Hippocampal formation (tissue), 2 donors: ENCODE results near the gene RNF141.

ENCODE experiments used
- DNase-seq, 2 donors: peaks; one replicate each; lab custom pipeline; 2025; lab: John Stamatoyannopoulos, UW

The RNF141 gene

GRCh38 chr11:10561043-10561818, 20.2 kb upstream of the RNF141 start:
- DNase-seq, result no peak

GRCh38 chr11:10558288-10558687, 17.3 kb upstream of the RNF141 start:
- no peak for DNase-seq

DNA sequence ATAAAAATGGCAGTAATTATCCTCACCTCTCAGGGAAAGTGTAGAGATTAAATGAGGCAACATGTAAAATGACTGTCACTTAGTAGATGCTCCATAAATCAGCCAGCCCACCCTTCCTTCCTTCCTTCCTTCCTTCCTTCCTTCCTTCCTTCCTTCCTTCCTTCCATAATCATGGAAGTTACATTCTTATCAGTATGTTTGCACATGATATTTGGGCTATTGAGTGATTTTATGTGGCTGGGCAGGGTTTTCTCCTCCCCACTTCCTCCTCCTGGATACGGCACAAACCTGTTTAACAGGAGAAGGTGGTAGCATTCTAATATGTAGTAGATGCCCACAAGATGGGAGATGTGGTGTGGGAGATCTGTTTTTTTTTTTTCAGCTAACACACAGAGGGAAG, 15.6 kb upstream of the RNF141 start:
- DNase-seq, result no peak

DNA sequence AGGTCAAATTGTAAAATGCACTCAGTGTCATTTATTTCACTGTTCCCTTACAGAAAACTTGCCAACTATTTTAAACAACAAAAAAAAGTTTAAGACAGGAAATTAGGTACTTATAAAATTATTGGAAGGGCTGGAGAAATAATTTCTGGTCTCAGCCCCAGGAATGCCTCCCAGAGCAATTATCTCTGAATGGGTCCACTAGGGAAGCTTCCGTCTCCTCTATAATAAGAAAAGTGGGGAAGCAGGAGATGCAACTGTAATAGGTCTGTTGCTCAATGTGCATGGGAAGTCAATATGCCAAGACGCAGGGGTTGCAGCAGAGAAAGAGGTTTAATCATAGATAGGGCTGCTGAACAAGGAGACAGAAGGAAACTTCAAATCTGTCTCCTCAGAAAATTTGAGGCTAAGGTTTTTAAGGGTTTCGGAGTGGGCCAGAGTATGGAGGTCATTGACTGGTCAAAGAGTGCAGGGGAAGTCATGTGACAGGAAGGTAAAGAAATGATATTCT, 10.9 kb upstream of the RNF141 start:
- DNase-seq, result no peak

GRCh38 chr11:10551290-10551592, 10.3 kb upstream of the RNF141 start:
- DNase-seq, result no peak

DNA sequence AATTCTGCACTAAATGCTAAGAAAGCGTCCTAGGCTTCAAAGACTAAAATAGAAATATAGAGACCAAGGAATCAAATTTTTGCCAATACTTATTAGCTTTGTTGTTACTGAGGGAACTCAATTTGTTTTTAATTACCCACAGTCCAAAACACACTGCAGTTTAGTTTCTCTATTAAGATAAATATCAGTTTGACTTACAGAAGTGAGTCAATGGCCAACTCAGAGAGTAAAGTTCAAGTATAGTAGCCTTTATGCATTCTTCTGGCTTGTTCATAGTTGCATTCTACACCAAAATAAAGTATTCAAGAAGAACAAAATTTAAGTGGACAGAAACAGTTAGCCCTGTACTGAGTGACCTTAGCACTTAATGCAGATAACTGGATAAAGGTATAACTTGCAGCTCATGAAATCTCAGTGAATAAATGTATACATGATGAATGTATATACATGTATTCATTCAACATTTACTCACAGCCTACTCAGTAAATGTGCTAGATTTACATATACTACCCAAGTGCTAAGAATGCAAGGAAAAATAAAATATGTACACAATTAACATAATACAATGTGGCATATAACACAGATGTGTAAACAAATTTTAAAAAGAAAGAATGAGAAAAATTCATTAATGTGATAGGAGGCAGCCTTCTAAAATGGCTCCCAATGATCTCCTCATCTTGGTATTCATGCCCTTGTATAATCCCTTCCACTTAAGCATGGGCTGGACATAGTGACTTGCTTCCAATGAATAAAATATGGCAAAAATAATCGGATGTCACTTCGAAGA, 9.7 kb upstream of the RNF141 start:
- no peak for DNase-seq

GRCh38 chr11:10544491-10545465, 3.8 kb upstream of the RNF141 start:
- DNase-seq, result no peak

GRCh38 chr11:10543782-10544181, 2.8 kb upstream of the RNF141 start:
- no peak for DNase-seq

GRCh38 chr11:10542776-10543175, 1.8 kb upstream of the RNF141 start:
- no peak for DNase-seq

DNA sequence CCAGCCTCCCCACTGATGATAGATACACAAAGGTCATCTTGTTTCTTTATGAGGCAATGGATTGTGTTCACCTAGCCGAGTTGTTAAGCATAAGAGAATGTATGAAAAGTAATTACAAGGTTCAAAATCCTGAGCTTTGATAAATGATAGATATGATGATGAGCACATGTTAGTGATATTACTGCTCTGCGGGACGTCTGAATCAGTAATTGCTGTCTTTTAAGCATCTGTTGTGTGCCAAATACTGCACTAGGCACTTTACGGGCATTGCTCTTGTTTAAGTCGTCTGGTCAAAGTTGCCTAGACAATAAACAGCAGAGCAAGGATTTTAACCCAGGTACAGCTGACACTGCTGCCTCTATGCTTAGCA, 559 bp upstream of the RNF141 start:
- DNase-seq, result no peak

DNA sequence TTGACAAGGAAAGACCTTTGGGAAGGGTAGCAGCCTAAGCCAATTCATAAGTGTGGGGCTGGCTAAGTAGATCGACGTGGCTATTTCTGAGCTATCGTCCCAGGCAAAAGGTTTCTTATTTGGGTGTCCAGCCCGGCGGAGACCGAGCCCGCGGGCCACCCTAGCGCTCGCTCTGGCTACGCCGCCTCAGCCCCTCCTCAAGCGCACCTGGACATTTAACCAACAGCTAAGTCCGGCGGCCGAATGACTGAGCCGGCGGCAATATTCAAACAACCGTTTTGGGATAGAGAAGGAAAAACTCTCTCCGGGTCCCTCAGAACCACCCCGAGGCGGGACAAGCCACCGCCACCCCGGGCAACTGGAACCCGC, 457 bp downstream of the RNF141 start:
- DNase-seq, result peak in 1 of 2 donors; percentile 67

DNA sequence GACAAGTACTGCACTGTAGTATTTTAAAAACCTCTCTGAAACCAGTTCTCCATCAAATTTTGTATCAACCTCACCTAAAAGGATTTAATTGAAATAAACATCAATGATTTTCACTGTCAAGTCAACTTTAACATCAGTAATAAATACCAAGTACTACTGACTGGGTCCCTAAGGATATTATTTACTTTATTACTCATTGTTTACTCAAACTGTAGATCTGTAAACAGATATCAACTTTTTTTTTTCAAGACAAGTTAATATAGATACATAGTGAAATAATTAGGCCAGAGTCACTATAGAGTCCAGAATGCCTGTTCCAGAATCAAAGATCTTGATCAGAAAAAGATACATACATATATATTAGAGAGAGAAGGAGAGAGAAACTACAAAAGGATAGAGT, 1.6 kb downstream of the RNF141 start:
- DNase-seq, result no peak

GRCh38 chr11:10538924-10539323, 2.1 kb downstream of the RNF141 start:
- DNase-seq, result no peak

DNA sequence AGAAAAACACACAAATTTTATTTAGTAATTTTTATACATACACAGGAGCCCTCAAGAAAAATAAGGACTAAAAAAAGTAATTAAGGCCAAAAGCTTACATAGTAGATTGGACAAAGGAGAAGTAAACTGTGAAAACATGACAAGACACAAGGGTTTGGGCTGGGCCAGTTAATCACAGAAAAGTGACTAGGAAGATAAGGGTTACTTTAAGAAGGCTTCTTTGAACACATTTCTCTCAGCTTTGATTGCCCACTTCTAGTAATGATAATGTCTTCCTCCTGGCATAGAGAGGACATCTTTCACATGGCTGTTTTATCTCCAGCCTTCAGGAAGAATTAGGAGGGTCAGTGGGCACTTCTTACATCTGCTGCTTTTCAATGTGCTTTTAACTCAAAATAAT, 3.4 kb downstream of the RNF141 start:
- no peak for DNase-seq

DNA sequence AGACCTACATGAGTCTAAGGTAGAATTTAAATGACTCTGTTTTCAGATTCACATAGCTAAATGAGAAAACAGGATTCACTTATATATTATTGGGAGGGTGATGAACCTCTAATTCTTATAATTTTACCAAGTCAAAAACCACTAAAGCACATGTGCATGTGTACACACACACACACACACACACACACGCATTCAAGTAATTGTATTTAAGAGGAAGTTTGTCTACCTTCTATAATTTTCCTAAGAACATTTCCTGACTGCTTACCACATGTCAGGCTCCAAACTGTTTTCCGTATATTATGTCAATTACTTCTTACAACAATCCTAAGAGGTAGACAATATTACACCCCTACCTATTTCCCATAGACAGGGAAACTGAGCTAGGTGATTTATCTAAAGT, 6.7 kb downstream of the RNF141 start:
- DNase-seq, result no peak

- no peak for DNase-seq
Observed at GRCh38 chr11:10533323-10533722, 7.7 kb downstream of the RNF141 start.

GRCh38 chr11:10532526-10532925, 8.5 kb downstream of the RNF141 start:
- no peak for DNase-seq

- DNase-seq, result no peak
Observed at GRCh38 chr11:10529279-10529678, 11.7 kb downstream of the RNF141 start.

DNA sequence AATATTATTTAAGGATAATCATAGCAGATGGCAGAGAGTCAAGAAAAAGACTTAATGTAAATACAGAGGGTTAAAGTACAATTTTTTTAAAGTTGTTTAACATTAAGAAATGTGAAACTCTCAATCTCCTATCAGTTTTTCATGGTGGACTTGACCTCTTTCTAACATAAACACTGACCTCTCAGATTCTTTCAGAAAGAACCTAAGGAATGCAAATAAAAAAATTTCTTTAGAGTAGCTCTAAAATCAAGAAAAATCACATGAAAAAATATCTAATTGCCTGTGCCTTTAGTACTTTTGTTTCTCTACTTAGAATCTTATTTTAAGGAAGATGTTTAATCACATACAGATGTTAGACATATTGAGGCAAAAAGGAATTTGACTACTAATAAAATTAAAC, 12.9 kb downstream of the RNF141 start:
- DNase-seq, result no peak

GRCh38 chr11:10526974-10527918, 13.7 kb downstream of the RNF141 start:
- peak; percentile 32 to 75 for DNase-seq

GRCh38 chr11:10524471-10524870, 16.5 kb downstream of the RNF141 start:
- no peak for DNase-seq
